Ascending aorta (tissue), 2 donors: Measurements from ENCODE around the gene MMEL1. TPM values are rescaled to one million over a fixed set of nuclear protein-coding genes. Genes with fewer than 3 reads are reported as not detected.

Experiments
- DNase-seq, 2 donors: peaks; one replicate each; pipeline ENCODE4 v3.0.0-alpha.2; 2019; ENCODE audit warnings: low spot score in 2 of 2
- H3K27ac ChIP-seq, 2 donors: fragments of 200-600 bp; sonication (generic); one replicate each; pipeline ENCODE4 v1.5.1; 2016 to 2017; ENCODE audit warnings: mild to moderate bottlenecking in 1 of 2
- H3K27me3 ChIP-seq: fragments of 200-600 bp; sonication (generic); one replicate; pipeline ENCODE4 v1.5.1; 2017
- H3K36me3 ChIP-seq, 2 donors: fragments of 200-600 bp; sonication (generic); one replicate each; pipeline ENCODE4 v1.5.1; 2016
- H3K4me1 ChIP-seq, 2 donors: fragments of 200-600 bp; sonication (generic); one replicate each; pipeline ENCODE4 v1.5.1; 2016 to 2017; ENCODE audit warnings: mild to moderate bottlenecking in 1 of 2
- H3K4me3 ChIP-seq, 2 donors: fragments of 200-600 bp; sonication (generic); one replicate each; pipeline ENCODE4 v1.5.1; 2016 to 2017; ENCODE audit warnings: mild to moderate bottlenecking in 1 of 2
- H3K9me3 ChIP-seq, 2 donors: fragments of 200-600 bp; sonication (generic); one replicate each; pipeline ENCODE4 v1.5.1; 2016
- intact Hi-C: fragments of 100-400 bp; cut with DNase I; formaldehyde crosslinking; loops from one replicate; pipeline ENCODE4 v1.15.1; 2023
- total RNA-seq: library from RNA; depleted of rRNA; stranded (reverse); fragments of >200 nt; gene quantifications from one replicate; pipeline ENCODE4 v1.1.0, GENCODE V29; 2016
- TF ChIP-seq, protein P1 (sequence below), 3 experiments: fragments of 200-600 bp in 2 of 3; fragments of 450-650 bp in 1 of 3; sonication (generic) in 2 of 3; IDR thresholded peaks; one replicate each; pipeline ENCODE4 v1.5.1; 2016 to 2019; ENCODE audit warnings: antibody characterized with exemption in 3 of 3, mild to moderate bottlenecking in 1 of 3, moderate library complexity in 1 of 3

MMEL1 gene
- total RNA-seq, 1 donor from 2014 or later = not detected

DNA sequence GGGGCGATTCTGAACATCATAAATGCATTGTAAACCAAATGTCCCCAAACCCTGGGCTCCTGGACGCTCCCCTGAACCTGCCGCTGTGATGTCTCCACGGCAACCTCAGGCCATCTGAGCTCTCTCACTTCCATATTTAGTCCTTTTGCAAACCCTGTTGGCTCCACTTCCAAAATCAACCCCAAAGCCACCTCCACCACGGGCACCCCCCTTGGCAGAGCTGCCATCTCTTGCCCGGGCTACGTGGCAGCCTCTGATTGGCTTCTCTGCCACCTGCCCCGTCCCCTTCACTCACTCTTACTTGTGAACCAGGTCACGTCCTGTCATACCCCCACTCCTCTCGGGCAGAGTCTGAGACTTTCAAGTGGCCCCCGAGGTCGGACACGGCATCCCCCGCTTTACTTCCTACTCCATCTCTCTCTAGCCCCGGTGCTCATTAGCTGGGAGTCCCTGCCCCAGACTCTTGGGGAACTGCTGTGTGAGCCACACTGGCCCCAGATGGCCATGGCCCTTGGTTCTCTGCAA lies 30.4 kb downstream of the MMEL1 start:
- Histone ChIP-seq H3K36me3 (no peaks in the 10 kb centered on the region), H3K4me3 (no peak overlapping the region), H3K27me3 (no peaks in the 10 kb centered on the region), H3K4me1 (no peaks in the 10 kb centered on the region), H3K27ac (no peak overlapping the region), H3K9me3 (peaks cover 0 to 12% of the 10 kb centered on the region in 2 donors)
- DNase-seq = peak in 1 of 2 donors; percentile 40
- TF ChIP-seq, protein P1, sequence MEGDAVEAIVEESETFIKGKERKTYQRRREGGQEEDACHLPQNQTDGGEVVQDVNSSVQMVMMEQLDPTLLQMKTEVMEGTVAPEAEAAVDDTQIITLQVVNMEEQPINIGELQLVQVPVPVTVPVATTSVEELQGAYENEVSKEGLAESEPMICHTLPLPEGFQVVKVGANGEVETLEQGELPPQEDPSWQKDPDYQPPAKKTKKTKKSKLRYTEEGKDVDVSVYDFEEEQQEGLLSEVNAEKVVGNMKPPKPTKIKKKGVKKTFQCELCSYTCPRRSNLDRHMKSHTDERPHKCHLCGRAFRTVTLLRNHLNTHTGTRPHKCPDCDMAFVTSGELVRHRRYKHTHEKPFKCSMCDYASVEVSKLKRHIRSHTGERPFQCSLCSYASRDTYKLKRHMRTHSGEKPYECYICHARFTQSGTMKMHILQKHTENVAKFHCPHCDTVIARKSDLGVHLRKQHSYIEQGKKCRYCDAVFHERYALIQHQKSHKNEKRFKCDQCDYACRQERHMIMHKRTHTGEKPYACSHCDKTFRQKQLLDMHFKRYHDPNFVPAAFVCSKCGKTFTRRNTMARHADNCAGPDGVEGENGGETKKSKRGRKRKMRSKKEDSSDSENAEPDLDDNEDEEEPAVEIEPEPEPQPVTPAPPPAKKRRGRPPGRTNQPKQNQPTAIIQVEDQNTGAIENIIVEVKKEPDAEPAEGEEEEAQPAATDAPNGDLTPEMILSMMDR (IDR thresholded peaks at IDR 0.05) = no peak
- intact Hi-C loops = no loop called here

DNA sequence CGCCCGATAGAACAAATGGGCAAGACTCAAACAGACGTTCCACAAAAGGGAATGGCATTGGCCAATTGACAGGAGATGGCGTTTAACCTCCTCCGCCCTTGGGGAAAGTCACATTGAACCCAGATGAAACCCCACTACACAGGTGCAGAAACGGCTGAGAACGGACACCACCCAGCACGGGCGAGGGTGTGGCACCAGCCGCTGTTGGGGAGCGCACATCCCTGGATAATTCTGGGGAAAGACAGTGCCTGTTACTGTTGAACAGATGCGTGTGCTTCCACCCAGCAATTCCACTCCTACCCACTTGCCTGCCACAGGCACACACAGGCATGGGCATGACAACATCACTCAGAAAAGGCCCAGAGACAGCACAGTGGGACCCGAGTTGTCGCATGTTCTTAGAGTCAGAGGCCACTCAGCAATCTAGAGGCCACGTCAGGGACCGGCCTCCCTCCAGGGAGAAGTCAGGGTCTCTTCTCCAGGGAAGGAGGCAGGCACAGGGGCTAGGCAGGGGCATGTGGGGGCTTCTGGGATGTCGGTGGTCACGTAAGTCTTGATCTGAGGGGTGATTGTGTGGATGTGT lies 31.0 kb downstream of the MMEL1 start:
- H3K9me3 ChIP-seq = peaks cover 0 to 12% of the 10 kb centered on the region in 2 donors
- no peak overlapping the region for H3K27ac ChIP-seq
- H3K27me3 ChIP-seq = no peaks in the 10 kb centered on the region
- peak in 1 of 2 donors; percentile 37 for DNase-seq
- H3K4me1 ChIP-seq = no peaks in the 10 kb centered on the region
- H3K4me3 ChIP-seq = no peak overlapping the region
- intact Hi-C loops = no loop called here
- H3K36me3 ChIP-seq = no peaks in the 10 kb centered on the region
- TF ChIP-seq, protein P1 (IDR thresholded peaks at IDR 0.05) = no peak

DNA sequence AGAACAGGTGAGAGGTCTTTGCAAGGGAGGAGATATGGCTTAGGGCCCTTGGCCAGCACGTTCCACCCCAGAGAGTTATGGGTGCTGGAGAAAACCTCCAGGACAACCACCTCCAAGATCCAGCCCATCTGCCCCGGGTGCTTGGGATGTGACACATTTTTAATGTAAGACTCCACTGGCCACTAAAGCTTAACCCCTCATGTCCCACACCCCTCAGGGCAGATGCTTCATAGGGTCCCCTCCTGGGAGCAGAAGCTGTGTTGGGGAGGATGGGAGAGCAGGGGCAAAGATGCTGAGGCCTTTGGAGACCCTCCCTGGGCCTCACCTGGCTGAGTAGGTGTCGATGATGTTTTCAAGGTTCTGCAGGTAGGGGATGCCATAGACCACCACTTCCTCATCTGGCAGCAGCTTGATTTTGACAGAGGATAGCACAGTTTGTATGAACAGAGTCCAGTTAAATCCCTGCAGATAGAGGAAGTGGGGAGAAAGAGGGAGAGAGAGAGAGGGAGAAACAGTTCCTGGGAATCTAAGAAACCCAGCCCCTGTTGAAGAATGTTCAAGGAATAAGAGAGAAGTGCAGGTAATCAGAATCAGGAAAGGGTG lies 34.4 kb downstream of the MMEL1 start:
- H3K4me1 ChIP-seq = no peaks in the 10 kb centered on the region
- TF ChIP-seq, protein P1 (IDR thresholded peaks at IDR 0.05) = no peak
- peaks cover 0 to 12% of the 10 kb centered on the region in 2 donors for H3K9me3 ChIP-seq
- H3K27ac ChIP-seq = no peak overlapping the region
- DNase-seq = peak in 1 of 2 donors; percentile 19
- intact Hi-C loops = no loop called here
- H3K4me3 ChIP-seq = no peak overlapping the region
- H3K36me3 ChIP-seq = no peaks in the 10 kb centered on the region
- no peaks in the 10 kb centered on the region for H3K27me3 ChIP-seq

DNA sequence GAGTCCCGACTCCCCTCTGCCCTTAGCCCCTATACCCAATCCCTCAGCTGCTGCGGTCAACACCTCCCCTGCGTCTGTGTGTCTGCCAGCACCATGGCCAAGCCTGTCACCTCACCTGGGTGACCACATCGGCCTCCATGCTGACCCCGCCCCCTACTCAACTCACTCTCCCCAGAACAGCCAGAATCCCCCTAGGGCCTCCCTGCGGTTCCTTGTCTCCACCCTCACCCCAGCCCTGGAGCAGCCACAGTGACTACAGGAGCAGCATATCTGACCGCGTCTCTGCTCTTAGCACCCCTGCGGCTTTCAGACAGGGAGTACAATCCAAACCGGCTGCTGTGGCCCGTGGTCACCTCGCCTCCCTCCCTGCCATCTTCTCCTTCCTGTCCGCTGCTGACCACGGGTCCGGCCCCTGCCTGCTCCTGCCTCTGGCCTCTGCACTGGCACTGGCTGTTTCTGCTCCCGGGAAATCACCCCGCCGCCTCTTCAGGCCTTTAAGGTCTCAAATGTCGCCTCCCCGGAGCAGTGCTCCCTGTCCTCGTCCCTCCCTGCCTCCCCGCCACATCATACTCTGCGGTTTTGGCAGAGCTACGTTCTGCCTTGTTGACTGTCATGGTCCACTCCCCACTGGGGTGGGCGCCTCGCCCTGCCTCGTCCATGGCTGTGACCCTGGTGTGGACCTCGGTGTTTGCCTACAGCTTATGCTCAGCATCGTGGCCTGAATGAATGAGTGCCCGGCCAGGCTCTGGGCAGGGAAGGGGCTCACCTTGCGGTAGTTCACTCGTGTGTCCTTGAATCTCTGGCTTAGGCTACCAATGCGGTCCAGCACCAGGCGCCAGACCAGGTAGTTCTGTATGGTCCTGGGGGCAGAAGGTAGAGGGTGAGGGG lies 35.1 kb downstream of the MMEL1 start:
- H3K27me3 ChIP-seq = no peaks in the 10 kb centered on the region
- peak in 1 of 2 donors; percentile 58 for DNase-seq
- no peaks in the 10 kb centered on the region for H3K4me1 ChIP-seq
- H3K36me3 ChIP-seq = no peaks in the 10 kb centered on the region
- H3K4me3 ChIP-seq = no peak overlapping the region
- TF ChIP-seq, protein P1 (IDR thresholded peaks at IDR 0.05) = no peak
- peaks cover 0 to 12% of the 10 kb centered on the region in 2 donors for H3K9me3 ChIP-seq
- intact Hi-C loops = no loop called here
- H3K27ac ChIP-seq = no peak overlapping the region

DNA sequence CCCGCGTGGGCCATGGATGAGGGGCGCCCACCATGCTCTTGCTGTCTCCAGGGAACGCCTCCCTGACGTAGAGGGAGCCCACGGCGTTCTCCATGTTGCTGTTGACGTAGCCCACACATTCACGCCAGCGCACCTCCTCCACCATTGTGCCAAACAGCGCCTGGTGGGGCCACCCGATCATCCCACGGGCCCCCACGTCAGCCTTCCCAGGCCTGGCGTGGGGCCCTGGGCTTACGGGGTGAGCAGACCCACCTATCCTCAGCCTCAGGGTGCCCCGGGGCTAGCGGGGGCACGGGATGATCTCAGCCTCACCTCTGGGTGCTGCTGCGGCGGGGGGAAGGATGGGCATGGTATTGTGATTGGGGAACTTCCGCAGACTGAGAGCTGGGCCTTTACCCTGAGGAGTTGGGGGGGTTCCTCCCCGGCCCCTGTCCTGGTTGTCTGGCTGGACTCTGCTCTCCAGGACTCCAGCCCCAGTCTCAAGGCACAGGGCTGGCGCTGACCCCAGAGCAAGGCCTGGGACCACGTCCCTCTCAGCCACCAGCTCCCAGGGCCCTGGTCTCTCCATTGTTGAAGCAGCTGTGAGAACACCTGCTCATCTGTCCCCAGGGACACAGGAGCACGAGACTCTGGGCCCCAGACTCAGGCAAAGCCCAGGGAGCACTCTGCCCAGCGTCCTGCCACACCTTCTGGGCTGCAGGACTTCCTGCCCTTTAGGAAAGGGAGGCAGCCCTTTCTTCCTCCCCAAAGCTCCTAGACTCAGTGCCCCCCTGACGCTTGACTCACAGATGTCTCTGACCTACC lies 36.1 kb downstream of the MMEL1 start:
- intact Hi-C loops = no loop called here
- peaks cover 0 to 12% of the 10 kb centered on the region in 2 donors for H3K9me3 ChIP-seq
- TF ChIP-seq, protein P1 (IDR thresholded peaks at IDR 0.05) = no peak
- H3K36me3 ChIP-seq = no peaks in the 10 kb centered on the region
- H3K4me1 ChIP-seq = no peaks in the 10 kb centered on the region
- peak in 1 of 2 donors; percentile 43 for DNase-seq
- no peaks in the 10 kb centered on the region for H3K27me3 ChIP-seq
- H3K27ac ChIP-seq = no peak overlapping the region
- H3K4me3 ChIP-seq = no peak overlapping the region
